NCI-H460 (cell line): ENCODE results near the gene EIF6. TPM values are rescaled to one million over a fixed set of nuclear protein-coding genes. Genes with fewer than 3 reads are reported as not detected.

Source experiments
- DNase-seq: peaks from one replicate; pipeline ENCODE4 v3.0.0-alpha.2; 2016; ENCODE audit warnings: low read depth; ENCODE audit errors: extremely low read depth
- total RNA-seq: library from RNA; depleted of rRNA; stranded (reverse); fragments of >200 nt; shearing (Covaris generic); gene quantifications from 2 replicates; pipeline ENCODE4 v1.2.3, GENCODE V29; 2014; rRNA removed

The EIF6 gene
- total RNA-seq, 1 experiment from 2014 or later = 159 TPM

DNA sequence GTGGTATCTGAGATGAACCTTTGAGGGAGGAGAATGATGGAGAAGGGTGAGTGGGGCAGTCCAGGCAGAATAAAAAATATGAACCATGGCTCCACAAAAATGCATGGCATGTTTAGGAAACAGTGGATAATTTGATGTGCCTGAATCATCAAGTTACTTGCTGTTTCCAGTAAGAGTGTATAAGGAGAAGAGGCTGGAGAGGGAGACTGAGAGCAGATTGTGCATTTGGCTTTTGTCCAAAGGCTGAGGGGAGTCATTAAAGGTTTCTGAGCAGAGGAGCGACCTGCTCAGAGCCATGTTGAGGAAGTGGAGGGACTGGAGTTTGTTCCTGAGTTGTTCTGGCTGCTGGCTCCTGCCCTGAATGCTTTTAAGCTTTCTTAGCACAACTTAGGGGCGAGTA, 52.0 kb downstream of the EIF6 start:
- no peak for DNase-seq

Other genes starting within 250 kb of the EIF6 start
- 43.3 and 49.5 TPM in 2 replicates for gene TRPC4AP, start 192.0 kb downstream of the EIF6 start, total RNA-seq
- 73.5 and 75.4 TPM in 2 replicates for gene EDEM2, start 137.4 kb downstream of the EIF6 start, total RNA-seq
- gene PROCR, start 112.7 kb downstream of the EIF6 start, total RNA-seq = 165 and 178 TPM in 2 replicates
- gene MMP24, start 58.1 kb downstream of the EIF6 start, total RNA-seq = 0.05 TPM in 1 of 2 replicates, not detected in the other
- gene MMP24OS, start 6.7 kb downstream of the EIF6 start, total RNA-seq = 9.4 and 10.8 TPM in 2 replicates
- not detected in 2 replicates for gene FAM83C, start 7.7 kb upstream of the EIF6 start, total RNA-seq
- 30.7 and 35.8 TPM in 2 replicates for gene UQCC1, start 127.2 kb upstream of the EIF6 start, total RNA-seq
- gene GDF5, start 153.5 kb upstream of the EIF6 start, total RNA-seq = not detected in 2 replicates
- 20.0 and 21.8 TPM in 2 replicates for gene CEP250, start 170.8 kb upstream of the EIF6 start, total RNA-seq
- not detected in 2 replicates for gene C20orf173, start 244.9 kb upstream of the EIF6 start, total RNA-seq